Right cardiac atrium (tissue), 5 donors: ENCODE measurements around the gene ST8SIA6. TPM values are rescaled to one million over a fixed set of nuclear protein-coding genes. Genes with fewer than 3 reads are reported as not detected.
"Not testable (repeated sequence)": the region's sequence is repeated elsewhere in the genome, so short reads cannot be mapped to it uniquely, and the experiment has no call there.

ENCODE experiments used
- ATAC-seq, 2 donors: fragments of 200-7000 bp; cut with Tn5 transposase; one replicate each; pipeline versions ENCODE4 v1.8.0 to v1.9.1; 2020; ENCODE audit warnings: moderate library complexity in 2 of 2, mild to moderate bottlenecking in 1 of 2
- DNase-seq, 3 donors: peaks; one replicate each; pipeline ENCODE4 v3.0.0-alpha.2; 2020
- H3K27ac ChIP-seq: one replicate; pipeline ENCODE4 v1.5.1; 2013; ENCODE audit warnings: mild to moderate bottlenecking, low read length, control low read depth, moderate library complexity
- H3K27me3 ChIP-seq: one replicate; pipeline ENCODE4 v1.6.1; 2013; ENCODE audit not compliant: control insufficient read depth, insufficient read depth
- H3K4me1 ChIP-seq: one replicate; pipeline ENCODE4 v1.6.1; 2013; ENCODE audit warnings: low read length; ENCODE audit not compliant: control insufficient read depth, insufficient read depth
- H3K4me3 ChIP-seq: one replicate; pipeline ENCODE4 v1.5.1; 2013; ENCODE audit warnings: low read length, control low read depth
- H3K9me3 ChIP-seq: one replicate; pipeline ENCODE4 v1.6.1; 2013; ENCODE audit warnings: low read length; ENCODE audit not compliant: control insufficient read depth
- WGBS: extraction: QIAGEN DNeasy Blood & Tissue Kit; methylation state at CpG from one replicate; pipeline ENCODE4 v1.1.7; 2013; 5-methylcytosine and 5-hydroxymethylcytosine counted together
- intact Hi-C, 4 donors: fragments of 100-400 bp; cut with DNase I; formaldehyde crosslinking; loops; one replicate each; pipeline versions ENCODE4 v1.11.0 to v1.14.0; 2022 to 2023
- polyA plus RNA-seq: library from polyadenylated mRNA; stranded (reverse); fragments of 200-250 nt; gene quantifications from one replicate; pipeline ENCODE4 v1.2.3, GENCODE V29; 2013
- total RNA-seq, 4 donors: library from RNA; stranded (reverse); fragmentation: NEBNext Ultra II Directional; extraction: Animal tissue kit (Norgen Biotek cat#: 25700); gene quantifications; one replicate each; pipeline ENCODE4 v1.2.1, GENCODE V29; 2021
- donor health status: healthy with polysubstance abuse.
- donor health status: DM: no; HTN: yes; CAD: no.
- donor health status: DM: no; HTN: no; CAD: no.
- donor health status: DM: no; HTN: yes; CAD: no; lungs with severe emphysema.
- donor health status: DM: yes; HTN: yes; CAD: no.

Gene ST8SIA6
- total and polyA plus RNA-seq, 5 donors = 1.7 to 20.0 (median 10.9) TPM

- no peaks in the 10 kb centered on the region for H3K27me3 ChIP-seq
- WGBS = 94% methylated on average over 5 of the region's 5 CpGs
- H3K27ac ChIP-seq = no peak overlapping the region
- no peaks in the 10 kb centered on the region for H3K4me1 ChIP-seq
- H3K4me3 ChIP-seq = no peak overlapping the region
- intact Hi-C loops = no loop called here
- DNase-seq (no peak), ATAC-seq (no peak)
- H3K9me3 ChIP-seq = no peaks in the 10 kb centered on the region
Measured at GRCh38 chr10:17409170-17409733, 45.1 kb downstream of the ST8SIA6 start.

GRCh38 chr10:17407047-17407446 is 47.3 kb downstream of the ST8SIA6 start:
- no peak overlapping the region for H3K4me3 ChIP-seq
- intact Hi-C loops = no loop called here
- 89% methylated on average over 5 of the region's 5 CpGs for WGBS
- H3K4me1 ChIP-seq = no peaks in the 10 kb centered on the region
- no peak overlapping the region for H3K27ac ChIP-seq
- ATAC-seq (no peak), DNase-seq (no peak)
- H3K9me3 ChIP-seq = no peaks in the 10 kb centered on the region
- no peaks in the 10 kb centered on the region for H3K27me3 ChIP-seq

GRCh38 chr10:17406036-17406834 is 48.2 kb downstream of the ST8SIA6 start:
- intact Hi-C loops = no loop called here
- DNase-seq (no peak), ATAC-seq (no peak)
- Histone ChIP-seq H3K27ac (no peak overlapping the region), H3K4me1 (no peaks in the 10 kb centered on the region), H3K9me3 (no peaks in the 10 kb centered on the region), H3K4me3 (no peak overlapping the region), H3K27me3 (no peaks in the 10 kb centered on the region)
- WGBS = 60% methylated on average over 7 of the region's 7 CpGs

GRCh38 chr10:17403161-17403560 is 51.2 kb downstream of the ST8SIA6 start:
- no peaks in the 10 kb centered on the region for H3K9me3 ChIP-seq
- no peak overlapping the region for H3K4me3 ChIP-seq
- ATAC-seq (no peak), DNase-seq (no peak)
- H3K4me1 ChIP-seq = no peaks in the 10 kb centered on the region
- WGBS = 71% methylated on average over 4 of the region's 4 CpGs
- intact Hi-C loops = no loop called here
- no peak overlapping the region for H3K27ac ChIP-seq
- no peaks in the 10 kb centered on the region for H3K27me3 ChIP-seq

GRCh38 chr10:17402040-17402439 is 52.4 kb downstream of the ST8SIA6 start:
- ATAC-seq, H3K4me1 ChIP-seq, DNase-seq, intact Hi-C loops, H3K27me3 ChIP-seq, H3K9me3 ChIP-seq, H3K27ac ChIP-seq, H3K4me3 ChIP-seq: not testable (repeated sequence)
- WGBS = 89% methylated on average over 1 of the region's 2 CpGs

- H3K4me1 ChIP-seq = no peaks in the 10 kb centered on the region
- H3K27ac ChIP-seq = no peak overlapping the region
- no peak for ATAC-seq
- no peak overlapping the region for H3K4me3 ChIP-seq
- no peaks in the 10 kb centered on the region for H3K9me3 ChIP-seq
- intact Hi-C loops = no loop called here
- no peak for DNase-seq
- H3K27me3 ChIP-seq = no peaks in the 10 kb centered on the region
- 95% methylated on average over 3 of the region's 3 CpGs for WGBS
Measured at GRCh38 chr10:17396004-17396403, 58.4 kb downstream of the ST8SIA6 start.

GRCh38 chr10:17394854-17395253 is 59.5 kb downstream of the ST8SIA6 start:
- WGBS = 67% methylated on average over 6 of the region's 6 CpGs
- DNase-seq (no peak), ATAC-seq (no peak)
- H3K27me3 ChIP-seq = no peaks in the 10 kb centered on the region
- no peak overlapping the region for H3K4me3 ChIP-seq
- intact Hi-C loops = no loop called here
- no peak overlapping the region for H3K27ac ChIP-seq
- no peaks in the 10 kb centered on the region for H3K4me1 ChIP-seq
- no peaks in the 10 kb centered on the region for H3K9me3 ChIP-seq

- no peak overlapping the region for H3K4me3 ChIP-seq
- peaks cover 2% of the 10 kb centered on the region for H3K4me1 ChIP-seq
- no peak for ATAC-seq
- intact Hi-C loops = no loop called here
- DNase-seq = no peak
- no peak overlapping the region for H3K27ac ChIP-seq
- H3K9me3 ChIP-seq = no peaks in the 10 kb centered on the region
- no peaks in the 10 kb centered on the region for H3K27me3 ChIP-seq
- 51% methylated on average over 6 of the region's 6 CpGs for WGBS
Measured at GRCh38 chr10:17387861-17388503, 66.4 kb downstream of the ST8SIA6 start.

- ATAC-seq = peak; percentile 72 to 83
- WGBS = 91% methylated on average over 15 of the region's 15 CpGs
Measured at GRCh38 chr10:17386616-17387075, 67.7 kb downstream of the ST8SIA6 start.

GRCh38 chr10:17386021-17386420 is 68.4 kb downstream of the ST8SIA6 start:
- Histone ChIP-seq H3K27me3 (no peaks in the 10 kb centered on the region), H3K9me3 (no peaks in the 10 kb centered on the region), H3K27ac (no peak overlapping the region), H3K4me3 (no peak overlapping the region), H3K4me1 (peaks cover 2% of the 10 kb centered on the region)
- WGBS = 98% methylated on average over 18 of the region's 18 CpGs
- DNase-seq (peak in 1 of 3 donors; percentile 44), ATAC-seq (no peak)
- intact Hi-C loops = no loop called here

More at GRCh38 chr10:17386616-17387075, 67.7 kb downstream of the ST8SIA6 start:
- Histone ChIP-seq H3K4me1 (peaks cover 2% of the 10 kb centered on the region), H3K9me3 (no peaks in the 10 kb centered on the region), H3K4me3 (no peak overlapping the region), H3K27ac (no peak overlapping the region), H3K27me3 (no peaks in the 10 kb centered on the region)
- peak; percentile 80 to 84 (median 83) for DNase-seq
- intact Hi-C loops = no loop called here

GRCh38 chr10:17385066-17385465 is 69.3 kb downstream of the ST8SIA6 start:
- intact Hi-C loops = no loop called here
- Histone ChIP-seq H3K9me3 (no peaks in the 10 kb centered on the region), H3K4me3 (no peak overlapping the region), H3K27ac (peak overlapping the region; percentile 40), H3K4me1 (peaks cover 2% of the 10 kb centered on the region), H3K27me3 (no peaks in the 10 kb centered on the region)
- no peak for ATAC-seq
- WGBS = 49% methylated on average over 6 of the region's 6 CpGs
- no peak for DNase-seq
